IPS-NIHi7 (cell line): ENCODE results near the gene DNAH1.
A peak's percentile ranks its signal among the peaks of the same experiment; 100 is the strongest.

ENCODE experiments used
- DNase-seq: peaks from one replicate; pipeline ENCODE4 v3.0.0; 2012; ENCODE audit warnings: mixed read lengths; ENCODE audit errors: extremely low spot score

The DNAH1 gene

DNA sequence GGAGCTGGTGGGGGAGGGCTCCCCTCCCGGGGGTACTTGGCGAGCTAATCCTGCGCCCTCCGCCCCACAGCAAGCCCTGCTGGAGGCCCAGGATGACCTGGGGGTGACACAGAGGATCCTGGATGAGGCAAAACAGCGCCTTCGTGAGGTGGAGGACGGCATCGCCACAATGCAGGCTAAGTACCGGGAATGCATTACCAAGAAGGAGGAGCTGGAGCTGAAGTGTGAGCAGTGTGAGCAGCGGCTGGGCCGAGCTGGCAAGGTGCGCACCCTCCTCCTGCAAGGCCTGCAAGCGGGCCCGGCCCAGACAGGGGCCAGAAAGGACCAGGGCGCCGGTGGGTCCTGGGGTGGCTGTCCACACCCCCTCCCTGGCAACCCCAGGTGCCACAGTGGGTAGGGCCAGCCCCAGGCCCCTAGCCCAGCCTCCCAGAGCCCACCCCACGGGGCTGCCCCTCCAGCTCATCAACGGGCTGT lies 72.3 kb downstream of the DNAH1 start:
- DNase-seq, result peak; percentile 78

DNA sequence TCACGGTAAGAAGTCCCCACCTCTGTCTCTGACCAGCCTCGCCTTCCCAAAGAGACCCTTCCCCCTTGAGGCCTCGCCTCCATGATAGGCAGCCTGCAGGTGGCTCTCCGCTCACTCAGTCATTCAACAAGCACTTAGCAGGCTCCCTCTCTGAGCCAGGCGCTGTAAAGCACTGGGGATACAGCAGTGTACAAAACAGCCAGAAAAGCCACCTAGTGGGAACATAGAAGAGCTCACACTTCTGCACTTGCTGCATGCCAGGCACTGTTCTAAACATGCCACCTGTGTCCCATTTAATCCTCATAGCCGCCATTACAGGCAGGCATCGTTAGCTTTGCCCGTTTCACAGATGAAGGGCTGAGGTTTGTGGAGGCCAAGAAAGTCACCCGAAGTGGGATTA lies 72.8 kb downstream of the DNAH1 start:
- DNase-seq, result no peak

- no peak for DNase-seq
These were observed 75.0 kb downstream of the DNAH1 start for GRCh38 chr3:52391096-52391495.

GRCh38 chr3:52392216-52392930 lies 76.3 kb downstream of the DNAH1 start:
- no peak for DNase-seq

DNA sequence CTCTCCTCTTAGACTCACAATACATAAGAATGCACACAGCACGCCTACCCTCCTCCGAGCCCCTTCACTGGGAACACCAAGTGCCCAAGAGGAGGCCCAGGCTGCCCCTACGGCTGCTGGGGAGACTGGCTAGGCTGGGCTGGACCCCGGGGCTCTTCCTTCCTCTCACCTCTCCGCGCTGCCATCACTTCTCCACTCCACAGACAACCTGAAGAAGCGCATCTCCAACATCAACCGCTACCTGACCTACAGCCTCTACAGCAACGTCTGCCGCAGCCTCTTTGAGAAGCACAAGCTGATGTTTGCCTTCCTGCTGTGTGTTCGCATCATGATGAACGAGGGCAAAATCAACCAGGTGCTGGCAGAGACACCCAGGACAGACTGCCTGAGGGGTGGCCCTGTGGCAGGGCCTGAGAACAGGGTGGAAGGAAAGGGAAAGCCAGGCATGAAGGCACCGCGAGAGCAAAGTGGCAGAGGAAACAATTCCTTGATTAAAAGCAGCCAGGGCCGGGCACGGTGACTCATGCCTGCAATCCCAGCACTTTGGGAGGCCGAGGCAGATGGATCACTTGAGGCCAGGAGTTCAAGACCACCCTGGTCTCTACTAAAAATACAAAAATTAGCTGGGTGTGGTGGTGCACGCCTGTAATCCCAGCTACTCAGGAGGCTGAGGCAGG lies 77.2 kb downstream of the DNAH1 start:
- no peak for DNase-seq

DNA sequence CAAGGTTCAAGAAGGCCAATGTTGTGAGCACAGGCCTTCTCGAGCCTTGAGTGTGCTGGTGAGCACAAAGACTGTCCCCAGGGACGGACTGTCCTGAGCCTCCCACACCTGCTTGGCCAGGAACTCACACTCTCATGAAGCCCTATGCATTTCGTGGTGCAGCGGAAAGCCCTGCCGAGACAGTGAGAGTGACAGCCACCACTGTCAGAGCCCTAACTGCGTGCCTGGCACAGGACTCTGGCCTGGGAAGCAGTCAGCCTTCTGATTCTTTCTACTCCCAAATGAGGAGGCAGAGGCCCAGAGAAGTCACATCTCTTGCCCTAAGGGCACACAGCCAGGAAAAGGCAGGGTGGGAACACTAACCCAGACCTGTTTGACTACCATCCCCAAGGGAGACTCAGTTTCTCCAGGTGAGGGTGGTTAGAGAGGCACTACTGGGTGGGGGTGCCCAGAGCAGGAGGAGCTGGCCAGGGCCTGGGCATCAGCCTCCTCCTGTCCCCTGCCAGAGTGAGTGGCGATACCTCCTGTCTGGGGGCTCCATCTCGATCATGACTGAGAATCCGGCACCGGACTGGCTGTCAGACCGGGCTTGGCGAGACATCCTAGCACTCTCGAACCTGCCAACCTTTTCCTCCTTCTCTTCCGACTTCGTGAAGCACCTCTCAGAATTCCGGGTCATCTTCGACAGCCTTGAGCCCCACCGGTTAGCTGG lies 78.0 kb downstream of the DNAH1 start:
- no peak for DNase-seq

DNA sequence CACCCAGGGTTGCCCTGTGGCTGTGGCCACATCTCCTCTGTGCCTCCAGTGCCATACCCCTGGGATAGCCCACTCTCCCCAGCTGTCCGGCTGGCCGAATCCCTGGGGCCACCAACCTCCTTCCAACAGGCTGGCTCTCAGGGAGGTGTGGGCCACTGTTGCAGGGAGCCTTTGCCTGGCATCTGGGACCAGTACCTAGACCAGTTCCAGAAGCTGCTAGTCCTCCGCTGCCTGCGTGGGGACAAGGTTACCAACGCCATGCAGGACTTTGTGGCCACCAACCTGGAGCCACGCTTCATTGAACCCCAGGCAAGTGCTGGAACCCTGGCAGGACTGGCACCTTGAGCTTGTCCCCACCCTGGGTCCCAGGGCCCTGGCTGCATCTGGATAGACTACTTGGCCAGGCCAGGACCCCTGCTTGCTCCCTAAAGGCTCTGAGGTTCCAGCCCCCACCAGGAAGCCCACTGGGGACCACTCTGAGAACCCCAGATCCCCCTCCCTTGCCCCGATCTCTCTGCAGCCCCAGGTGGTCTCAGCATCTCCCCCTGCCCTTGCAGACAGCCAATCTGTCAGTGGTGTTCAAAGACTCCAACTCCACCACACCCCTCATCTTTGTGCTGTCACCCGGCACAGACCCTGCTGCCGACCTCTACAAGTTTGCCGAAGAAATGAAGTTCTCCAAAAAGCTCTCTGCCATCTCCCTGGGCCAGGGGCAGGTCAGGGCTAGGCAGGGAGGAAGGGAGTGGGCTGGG lies 78.8 kb downstream of the DNAH1 start:
- no peak for DNase-seq

GRCh38 chr3:52395503-52395865 lies 79.4 kb downstream of the DNAH1 start:
- DNase-seq, result no peak

DNA sequence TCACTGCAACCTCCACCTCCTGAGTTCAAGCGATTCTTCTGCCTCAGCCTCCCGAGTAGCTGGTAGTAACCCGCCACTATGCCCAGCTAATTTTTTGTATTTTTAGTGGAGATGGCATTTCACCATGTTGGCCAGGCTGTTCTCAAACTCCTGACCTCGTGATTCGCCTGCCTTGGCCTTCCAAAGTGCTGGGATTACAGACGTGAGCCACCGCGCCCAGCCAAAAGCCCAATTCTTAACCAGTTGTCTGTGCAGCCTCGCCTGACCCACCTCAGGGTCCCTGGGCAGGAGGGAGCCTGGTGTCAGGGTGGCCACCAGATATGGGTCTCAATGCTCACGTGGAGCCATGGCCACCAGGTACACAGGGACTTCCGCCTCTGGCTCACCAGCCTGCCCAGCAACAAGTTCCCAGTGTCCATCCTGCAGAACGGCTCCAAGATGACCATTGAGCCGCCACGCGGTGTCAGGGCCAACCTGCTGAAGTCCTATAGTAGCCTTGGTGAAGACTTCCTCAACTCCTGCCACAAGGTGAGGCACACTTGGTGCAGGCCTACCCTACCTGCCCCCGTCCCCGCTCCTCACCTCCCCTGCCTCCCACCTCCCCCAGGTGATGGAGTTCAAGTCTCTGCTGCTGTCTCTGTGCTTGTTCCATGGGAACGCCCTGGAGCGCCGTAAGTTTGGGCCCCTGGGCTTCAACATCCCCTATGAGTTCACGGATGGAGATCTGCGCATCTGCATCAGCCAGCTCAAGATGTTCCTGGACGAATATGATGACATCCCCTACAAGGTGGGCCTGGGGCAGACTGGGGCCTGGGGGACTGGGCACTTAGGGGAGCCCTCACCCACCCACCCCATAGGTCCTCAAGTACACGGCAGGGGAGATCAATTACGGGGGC lies 80.1 kb downstream of the DNAH1 start:
- no peak for DNase-seq

GRCh38 chr3:52396907-52397591 lies 80.9 kb downstream of the DNAH1 start:
- no peak for DNase-seq

DNA sequence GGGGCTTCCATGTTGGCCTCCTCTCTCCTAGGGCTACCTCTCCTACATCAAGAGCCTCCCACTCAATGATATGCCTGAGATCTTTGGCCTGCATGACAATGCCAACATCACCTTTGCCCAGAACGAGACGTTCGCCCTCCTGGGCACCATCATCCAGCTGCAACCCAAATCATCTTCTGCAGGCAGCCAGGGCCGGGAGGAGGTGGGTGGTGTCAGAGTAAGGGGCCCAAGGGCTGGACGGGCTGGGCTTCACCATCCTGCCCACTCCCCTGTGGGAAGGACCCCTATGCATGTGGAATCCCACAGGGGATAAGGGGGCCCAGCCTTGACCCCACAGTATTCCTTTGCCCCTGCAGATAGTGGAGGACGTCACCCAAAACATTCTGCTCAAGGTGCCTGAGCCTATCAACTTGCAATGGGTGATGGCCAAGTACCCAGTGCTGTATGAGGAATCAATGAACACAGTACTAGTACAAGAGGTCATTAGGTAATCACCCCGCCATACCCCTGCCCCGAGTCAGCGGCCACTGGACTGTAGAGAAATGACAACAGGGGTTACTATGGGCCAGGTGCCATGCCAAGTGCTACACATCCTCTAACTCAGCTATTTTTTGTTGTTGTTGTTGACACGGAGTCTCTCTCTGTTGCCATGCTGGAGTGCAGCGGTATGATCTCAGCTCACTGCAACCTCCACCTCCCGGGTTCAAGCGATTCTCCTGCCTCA lies 81.7 kb downstream of the DNAH1 start:
- no peak for DNase-seq

DNA sequence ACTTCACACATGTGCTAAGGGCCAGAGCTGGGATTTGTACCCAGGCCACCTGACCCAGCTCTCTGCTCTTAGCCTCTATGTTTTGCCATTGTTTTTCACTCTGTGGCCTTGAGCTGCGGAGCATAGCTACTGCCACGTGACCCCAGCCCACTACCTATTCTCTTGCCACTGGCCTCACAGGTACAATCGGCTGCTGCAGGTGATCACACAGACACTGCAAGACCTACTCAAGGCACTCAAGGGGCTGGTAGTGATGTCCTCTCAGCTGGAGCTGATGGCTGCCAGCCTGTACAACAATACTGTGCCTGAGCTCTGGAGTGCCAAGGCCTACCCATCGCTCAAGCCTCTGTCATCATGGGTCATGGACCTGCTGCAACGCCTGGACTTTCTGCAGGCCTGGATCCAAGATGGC lies 82.6 kb downstream of the DNAH1 start:
- no peak for DNase-seq

GRCh38 chr3:52399131-52399530 lies 83.0 kb downstream of the DNAH1 start:
- no peak for DNase-seq

DNA sequence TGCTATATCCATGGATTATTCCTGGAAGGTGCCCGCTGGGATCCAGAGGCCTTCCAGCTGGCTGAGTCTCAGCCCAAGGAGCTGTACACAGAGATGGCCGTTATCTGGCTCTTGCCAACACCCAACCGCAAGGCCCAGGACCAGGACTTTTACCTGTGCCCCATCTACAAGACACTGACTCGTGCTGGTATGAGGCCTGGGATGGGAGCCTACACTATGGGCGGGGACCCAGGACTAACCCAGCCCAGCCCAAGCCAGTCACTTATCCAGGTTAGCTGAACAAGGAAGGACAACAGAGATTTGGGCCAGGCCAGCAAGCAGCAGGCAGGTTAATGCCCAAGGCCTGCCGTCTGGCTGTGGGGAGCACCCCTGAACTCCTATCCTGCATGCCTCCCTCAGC lies 83.5 kb downstream of the DNAH1 start:
- DNase-seq, result no peak

DNA sequence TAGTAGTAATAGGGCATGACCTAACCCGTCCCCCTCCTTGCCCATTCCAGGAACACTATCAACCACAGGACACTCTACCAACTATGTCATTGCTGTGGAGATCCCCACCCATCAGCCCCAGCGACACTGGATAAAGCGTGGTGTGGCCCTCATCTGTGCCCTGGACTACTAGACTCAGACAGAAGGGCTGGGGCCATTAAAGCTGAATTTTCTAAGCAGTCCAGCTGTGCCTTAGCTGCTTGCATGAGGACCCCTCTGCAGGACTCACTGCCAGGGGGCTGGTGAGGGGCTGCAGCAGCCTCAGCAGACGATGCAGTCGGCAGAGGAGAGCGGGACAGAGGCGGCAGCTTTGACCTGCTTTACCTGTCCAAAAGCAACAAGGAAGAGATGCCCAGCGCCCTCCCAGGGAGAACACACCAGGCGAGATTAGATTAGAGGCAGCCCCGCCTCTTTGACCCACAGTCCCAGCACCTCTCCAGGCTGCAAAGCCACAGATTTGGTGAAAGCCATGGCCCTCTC lies 84.2 kb downstream of the DNAH1 start:
- DNase-seq, result no peak

GRCh38 chr3:52401021-52401420 lies 84.9 kb downstream of the DNAH1 start:
- no peak for DNase-seq

DNA sequence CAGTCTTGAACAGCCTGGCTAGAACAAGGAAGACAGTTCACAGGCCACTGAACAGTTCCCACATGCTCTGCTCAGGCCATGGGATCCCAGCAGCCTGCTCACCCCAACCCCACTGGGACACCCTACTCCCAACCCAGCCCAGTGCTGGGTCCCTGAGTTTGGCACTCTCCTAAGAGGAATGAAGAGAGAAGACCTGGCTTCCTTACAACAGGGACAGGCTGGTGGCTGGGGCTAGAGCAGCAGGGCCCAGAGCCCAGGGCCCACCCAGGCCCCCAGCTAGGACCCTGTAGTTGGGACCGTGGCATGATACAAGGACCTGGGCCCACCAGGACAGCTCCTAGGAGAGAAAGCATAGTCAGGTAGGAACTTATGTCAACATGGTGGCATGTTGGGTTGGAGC lies 85.4 kb downstream of the DNAH1 start:
- DNase-seq, result no peak

DNA sequence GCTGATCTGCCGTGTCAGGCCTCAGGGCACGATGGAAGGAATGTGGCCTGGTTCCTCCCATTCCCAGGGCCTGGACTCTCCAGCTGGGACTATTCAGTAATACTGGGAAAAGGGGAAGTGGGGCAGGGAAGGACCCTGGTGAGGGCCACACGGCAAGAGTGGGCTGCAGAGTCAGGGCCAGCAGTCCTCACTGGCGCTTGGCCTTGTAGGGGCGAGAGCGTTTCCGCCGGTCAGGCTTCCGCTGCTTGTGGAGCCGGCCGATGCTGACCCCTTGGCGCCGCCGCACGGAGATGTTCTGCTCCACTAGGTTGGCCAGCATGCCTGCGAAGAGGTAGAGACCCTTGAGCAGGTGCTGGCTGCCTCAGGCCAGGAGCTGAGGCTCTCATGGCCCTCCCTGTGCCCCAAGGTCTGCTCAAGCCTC lies 86.0 kb downstream of the DNAH1 start:
- DNase-seq, result no peak

DNA sequence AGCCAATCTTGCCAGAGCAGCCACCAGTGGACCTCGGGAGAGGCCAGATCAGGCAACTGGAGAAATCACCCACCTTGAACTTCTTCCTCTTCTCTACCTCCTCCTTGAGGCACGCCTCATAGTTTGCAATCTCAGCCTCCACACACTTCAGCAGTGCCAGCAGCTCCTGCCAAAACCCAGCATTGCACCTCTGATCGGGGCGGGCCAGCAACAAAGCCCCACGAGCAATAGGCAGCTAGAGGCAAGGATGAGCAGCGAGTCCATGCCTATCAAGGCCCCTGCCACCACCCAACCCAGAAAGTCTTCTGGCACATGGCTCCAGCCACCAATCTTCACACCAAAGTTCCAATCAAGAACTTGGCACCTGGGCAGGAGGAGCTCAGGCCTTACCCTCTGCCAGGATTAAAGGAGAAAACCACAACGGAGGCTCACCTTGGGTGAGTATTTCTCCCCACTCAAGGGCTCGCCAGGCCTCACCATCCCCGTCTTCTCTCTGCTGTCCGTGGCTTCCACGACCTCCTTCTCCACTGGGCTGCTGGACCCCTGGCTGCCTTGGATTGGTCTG lies 86.7 kb downstream of the DNAH1 start:
- DNase-seq, result no peak
